ENCODE data around the gene CST9L.

The CST9L gene

DNA sequence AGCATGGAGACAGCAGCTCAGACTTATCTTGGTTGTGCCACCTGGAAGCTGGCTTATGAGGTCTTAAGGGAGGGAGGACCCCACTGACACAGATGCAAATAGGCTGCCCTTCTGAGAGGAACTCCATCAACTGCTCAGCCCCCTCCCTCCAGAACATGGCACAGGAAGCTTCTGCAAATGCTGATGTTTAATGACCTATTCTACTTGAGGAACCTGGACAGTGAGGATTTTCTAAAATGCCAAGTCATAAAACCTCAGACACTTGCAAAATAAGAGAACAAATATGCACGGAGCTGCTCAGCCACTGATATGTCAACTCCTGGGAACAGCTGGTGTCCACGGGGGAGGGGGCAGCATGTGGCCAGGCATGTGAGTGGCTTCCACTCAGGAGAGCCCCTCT, 34.0 kb upstream of the CST9L start:
- H3K4me3 ChIP-seq (ENCODE audit: low read depth, low read length) = no peak overlapping the region
- TF ChIP-seq, protein P1, sequence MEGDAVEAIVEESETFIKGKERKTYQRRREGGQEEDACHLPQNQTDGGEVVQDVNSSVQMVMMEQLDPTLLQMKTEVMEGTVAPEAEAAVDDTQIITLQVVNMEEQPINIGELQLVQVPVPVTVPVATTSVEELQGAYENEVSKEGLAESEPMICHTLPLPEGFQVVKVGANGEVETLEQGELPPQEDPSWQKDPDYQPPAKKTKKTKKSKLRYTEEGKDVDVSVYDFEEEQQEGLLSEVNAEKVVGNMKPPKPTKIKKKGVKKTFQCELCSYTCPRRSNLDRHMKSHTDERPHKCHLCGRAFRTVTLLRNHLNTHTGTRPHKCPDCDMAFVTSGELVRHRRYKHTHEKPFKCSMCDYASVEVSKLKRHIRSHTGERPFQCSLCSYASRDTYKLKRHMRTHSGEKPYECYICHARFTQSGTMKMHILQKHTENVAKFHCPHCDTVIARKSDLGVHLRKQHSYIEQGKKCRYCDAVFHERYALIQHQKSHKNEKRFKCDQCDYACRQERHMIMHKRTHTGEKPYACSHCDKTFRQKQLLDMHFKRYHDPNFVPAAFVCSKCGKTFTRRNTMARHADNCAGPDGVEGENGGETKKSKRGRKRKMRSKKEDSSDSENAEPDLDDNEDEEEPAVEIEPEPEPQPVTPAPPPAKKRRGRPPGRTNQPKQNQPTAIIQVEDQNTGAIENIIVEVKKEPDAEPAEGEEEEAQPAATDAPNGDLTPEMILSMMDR (IDR thresholded peaks at IDR 0.05; ENCODE audit: low read depth, low read length, missing control alignments) = no peak
- no peak for DNase-seq (ENCODE audit: low read depth)

DNA sequence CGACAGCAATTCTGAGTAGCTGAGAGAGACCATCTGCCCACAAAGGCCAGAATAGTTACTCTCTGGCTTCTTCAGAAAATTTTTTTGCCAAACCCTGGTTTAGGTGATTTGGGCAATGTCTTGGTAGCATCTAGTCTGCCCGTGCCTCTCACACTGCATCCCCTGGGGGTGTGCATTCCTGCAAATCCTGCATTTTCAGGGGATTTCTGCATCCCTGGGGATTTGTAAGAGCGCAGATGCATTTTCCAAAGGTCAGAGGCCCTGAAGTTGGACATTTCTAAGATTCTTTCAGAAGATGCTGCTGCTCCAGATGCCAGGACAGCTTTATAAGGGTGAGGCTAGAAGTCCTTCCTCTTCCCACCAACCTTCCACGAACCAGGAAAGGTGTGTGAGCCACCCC, 33.4 kb upstream of the CST9L start:
- DNase-seq (ENCODE audit: low read depth) = no peak
- TF ChIP-seq, protein P1 (IDR thresholded peaks at IDR 0.05; ENCODE audit: low read depth, low read length, missing control alignments) = no peak
- no peak overlapping the region for H3K4me3 ChIP-seq (ENCODE audit: low read depth, low read length)

DNA sequence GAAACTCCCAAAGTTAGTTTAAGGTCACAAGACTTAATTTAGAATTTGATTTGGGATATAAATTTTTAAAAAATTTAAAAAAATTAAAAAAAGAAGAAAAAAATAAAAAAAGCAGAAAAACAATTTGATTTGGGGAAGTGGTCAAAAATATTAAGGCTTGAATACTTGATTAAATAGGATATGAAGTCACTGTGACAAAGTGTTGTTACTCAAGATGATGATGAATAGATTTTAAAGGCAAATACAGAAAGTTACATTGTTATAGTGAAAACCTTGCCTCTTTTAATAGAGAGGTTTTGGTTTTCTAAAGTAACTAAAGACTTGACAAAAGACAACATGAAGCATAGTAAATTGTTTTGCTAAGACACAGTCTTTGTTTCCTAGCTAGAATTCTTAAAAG, 30.2 kb upstream of the CST9L start:
- DNase-seq (ENCODE audit: low read depth) = no peak
- TF ChIP-seq, protein P1 (IDR thresholded peaks at IDR 0.05; ENCODE audit: low read depth, low read length, missing control alignments) = no peak
- no peak overlapping the region for H3K4me3 ChIP-seq (ENCODE audit: low read depth, low read length)

DNA sequence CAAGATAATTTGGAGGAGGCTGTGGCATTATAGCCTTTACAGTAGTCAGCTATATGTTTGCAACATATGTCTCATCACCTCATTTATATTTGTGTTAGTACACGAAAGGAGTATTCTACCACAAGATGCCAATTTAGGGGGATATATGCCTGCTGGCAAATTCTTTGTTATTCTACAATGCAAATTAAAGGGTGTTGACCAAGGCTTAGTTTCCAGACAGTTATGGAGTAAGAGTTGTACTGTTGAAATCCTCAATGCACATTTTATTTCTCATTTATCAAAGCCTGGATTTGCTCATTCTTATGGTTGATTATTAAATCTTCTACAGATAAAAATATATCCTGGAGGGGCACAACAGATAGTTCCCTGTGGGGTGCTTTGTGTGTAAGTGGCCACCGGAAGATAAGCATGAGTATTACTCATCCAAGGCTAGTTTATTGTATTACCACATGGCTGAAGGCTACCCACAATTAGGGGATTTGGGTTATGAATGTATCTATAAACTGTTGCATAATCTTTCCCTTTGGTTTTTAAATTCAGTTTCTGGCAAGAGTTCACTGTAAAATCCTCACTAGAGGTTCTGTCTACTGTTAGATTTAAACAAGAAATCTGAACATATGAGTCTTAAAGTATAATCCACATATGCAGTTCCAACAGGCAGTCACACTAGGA, 28.4 kb upstream of the CST9L start:
- DNase-seq (ENCODE audit: low read depth) = no peak
- TF ChIP-seq, protein P1 (IDR thresholded peaks at IDR 0.05; ENCODE audit: low read depth, low read length, missing control alignments) = no peak

DNA sequence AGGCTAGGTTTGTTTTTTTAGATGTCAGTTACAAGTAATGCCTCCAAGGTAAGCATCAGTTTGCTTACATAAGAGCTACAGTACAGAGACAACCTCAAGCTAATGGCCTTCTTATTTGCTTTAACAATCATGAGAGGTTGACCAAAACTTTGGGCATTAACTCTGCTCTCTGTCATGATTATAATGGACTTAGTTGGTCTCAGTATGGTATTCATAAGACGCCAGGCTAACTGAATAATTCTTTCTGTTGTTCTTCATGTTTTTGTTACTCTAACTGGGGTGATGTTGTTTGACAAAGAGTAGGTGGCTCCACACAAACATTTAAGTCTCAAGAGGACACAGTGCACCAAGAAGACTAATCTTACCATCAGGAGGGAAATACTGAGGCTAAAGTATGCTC, 27.7 kb upstream of the CST9L start:
- no peak overlapping the region for H3K4me3 ChIP-seq (ENCODE audit: low read depth, low read length)
- DNase-seq (ENCODE audit: low read depth) = no peak
- TF ChIP-seq, protein P1 (IDR thresholded peaks at IDR 0.05; ENCODE audit: low read depth, low read length, missing control alignments) = no peak

More for the DNA sequence above, 28.4 kb upstream of the CST9L start:
- H3K4me3 ChIP-seq (ENCODE audit: low read depth, low read length) = no peak overlapping the region

DNA sequence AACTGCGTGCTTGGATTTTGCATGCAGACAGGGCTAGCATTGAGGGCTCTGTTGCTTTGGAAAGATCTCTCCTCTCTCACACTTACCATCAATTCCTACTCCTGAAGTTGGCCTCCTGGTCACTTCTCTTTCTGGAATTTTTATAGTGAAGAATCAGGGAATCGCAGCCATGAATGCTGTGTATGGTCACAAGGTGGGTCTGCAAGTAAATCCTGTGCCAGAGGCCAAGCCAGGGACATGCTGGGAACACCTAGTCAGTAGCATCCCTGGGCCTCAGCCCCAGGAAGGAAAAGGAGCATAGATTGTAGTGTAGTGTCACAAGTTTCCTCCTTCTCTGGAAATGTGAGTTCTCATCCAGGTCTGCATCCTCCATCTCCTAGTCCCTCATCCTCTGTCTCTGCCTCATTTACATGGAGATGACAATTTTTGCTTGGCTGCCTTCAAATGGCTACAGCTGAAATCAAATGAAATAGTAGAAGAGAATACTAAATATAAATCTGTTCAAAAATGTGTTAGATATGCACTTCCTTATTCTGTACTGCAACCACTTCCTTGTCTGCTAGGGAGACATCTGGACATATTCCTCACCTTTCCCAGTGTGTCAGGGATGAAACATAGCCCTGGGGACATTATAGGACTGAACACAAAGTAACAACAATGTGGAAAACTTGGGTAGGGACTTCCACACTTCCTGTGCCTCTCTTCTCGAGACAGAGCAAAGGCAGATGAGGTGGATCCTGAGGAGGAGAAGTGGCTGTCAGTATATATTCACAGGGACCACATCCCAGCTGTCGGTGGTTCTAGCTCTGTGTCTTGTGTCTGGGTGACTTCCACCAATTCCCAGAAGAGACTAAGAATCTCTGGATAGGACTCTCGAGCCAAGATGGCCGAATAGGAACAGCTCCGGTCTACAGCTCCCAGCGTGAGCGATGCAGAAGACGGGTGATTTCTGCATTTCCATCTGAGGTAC, 20.4 kb upstream of the CST9L start:
- TF ChIP-seq, protein P1 (IDR thresholded peaks at IDR 0.05; ENCODE audit: low read depth, low read length, missing control alignments) = no peak
- DNase-seq (ENCODE audit: low read depth) = no peak
- H3K4me3 ChIP-seq (ENCODE audit: low read depth, low read length) = no peak overlapping the region

Data from GM12864 (cell line).